ENCODE data around the gene RASA1. TPM values are rescaled to one million over a fixed set of nuclear protein-coding genes. Genes with fewer than 3 reads are reported as not detected.

The RASA1 gene
- total and polyA plus RNA-seq, 12 donors: 8.7 to 32.7 (median 24.4) TPM

DNA sequence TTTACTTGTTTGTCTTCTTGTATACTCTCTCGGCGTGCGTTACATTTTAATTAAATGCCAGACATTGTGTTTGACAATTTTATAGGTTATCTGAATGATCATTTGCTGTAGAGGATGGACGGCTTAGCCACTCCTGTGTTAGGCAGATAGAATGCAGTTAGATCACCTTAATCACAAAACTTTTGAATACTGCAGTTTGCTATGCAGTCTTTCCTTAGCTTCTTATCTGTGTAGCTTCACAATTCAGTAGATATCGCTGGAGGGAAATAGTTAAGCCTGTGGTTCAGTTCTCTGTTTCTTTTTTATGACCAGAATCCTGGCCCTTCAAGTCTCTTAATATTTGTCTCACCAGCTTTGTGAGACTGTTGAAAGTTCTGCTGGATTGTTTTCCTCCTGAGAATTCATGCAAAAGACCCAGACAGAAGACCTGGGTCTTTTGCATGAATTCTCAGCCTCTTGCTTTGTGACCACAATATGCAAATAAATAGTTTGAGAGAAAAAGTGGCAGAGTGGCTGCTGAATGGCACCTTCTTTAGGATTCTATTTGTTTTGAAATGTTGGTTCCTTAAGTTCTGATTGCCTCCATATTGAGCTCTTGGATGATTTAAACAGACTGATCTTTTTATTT lies 40.2 kb downstream of the RASA1 start:
- no peaks in the 10 kb centered on the region for H3K4me1 ChIP-seq (replicated peaks in 1 of 2)
- intact Hi-C loops (cut with DNase I): no loop called here
- H3K36me3 ChIP-seq (replicated peaks in 1 of 2): no peaks in the 10 kb centered on the region
- no peak overlapping the region for H3K27ac ChIP-seq
- no peaks in the 10 kb centered on the region for H3K9me3 ChIP-seq (replicated peaks in 1 of 3)
- no peaks in the 10 kb centered on the region for H3K27me3 ChIP-seq
- WGBS, 4 donors: 94 to 97% (median 94%) methylated on average over 5 of the region's 5 CpGs
- no peak for DNase-seq
- no peak for TF ChIP-seq POLR2A (IDR thresholded peaks at IDR 0.05)
- TF ChIP-seq, protein P1, sequence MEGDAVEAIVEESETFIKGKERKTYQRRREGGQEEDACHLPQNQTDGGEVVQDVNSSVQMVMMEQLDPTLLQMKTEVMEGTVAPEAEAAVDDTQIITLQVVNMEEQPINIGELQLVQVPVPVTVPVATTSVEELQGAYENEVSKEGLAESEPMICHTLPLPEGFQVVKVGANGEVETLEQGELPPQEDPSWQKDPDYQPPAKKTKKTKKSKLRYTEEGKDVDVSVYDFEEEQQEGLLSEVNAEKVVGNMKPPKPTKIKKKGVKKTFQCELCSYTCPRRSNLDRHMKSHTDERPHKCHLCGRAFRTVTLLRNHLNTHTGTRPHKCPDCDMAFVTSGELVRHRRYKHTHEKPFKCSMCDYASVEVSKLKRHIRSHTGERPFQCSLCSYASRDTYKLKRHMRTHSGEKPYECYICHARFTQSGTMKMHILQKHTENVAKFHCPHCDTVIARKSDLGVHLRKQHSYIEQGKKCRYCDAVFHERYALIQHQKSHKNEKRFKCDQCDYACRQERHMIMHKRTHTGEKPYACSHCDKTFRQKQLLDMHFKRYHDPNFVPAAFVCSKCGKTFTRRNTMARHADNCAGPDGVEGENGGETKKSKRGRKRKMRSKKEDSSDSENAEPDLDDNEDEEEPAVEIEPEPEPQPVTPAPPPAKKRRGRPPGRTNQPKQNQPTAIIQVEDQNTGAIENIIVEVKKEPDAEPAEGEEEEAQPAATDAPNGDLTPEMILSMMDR (IDR thresholded peaks at IDR 0.05): no peak
- H3K4me3 ChIP-seq: no peak overlapping the region

DNA sequence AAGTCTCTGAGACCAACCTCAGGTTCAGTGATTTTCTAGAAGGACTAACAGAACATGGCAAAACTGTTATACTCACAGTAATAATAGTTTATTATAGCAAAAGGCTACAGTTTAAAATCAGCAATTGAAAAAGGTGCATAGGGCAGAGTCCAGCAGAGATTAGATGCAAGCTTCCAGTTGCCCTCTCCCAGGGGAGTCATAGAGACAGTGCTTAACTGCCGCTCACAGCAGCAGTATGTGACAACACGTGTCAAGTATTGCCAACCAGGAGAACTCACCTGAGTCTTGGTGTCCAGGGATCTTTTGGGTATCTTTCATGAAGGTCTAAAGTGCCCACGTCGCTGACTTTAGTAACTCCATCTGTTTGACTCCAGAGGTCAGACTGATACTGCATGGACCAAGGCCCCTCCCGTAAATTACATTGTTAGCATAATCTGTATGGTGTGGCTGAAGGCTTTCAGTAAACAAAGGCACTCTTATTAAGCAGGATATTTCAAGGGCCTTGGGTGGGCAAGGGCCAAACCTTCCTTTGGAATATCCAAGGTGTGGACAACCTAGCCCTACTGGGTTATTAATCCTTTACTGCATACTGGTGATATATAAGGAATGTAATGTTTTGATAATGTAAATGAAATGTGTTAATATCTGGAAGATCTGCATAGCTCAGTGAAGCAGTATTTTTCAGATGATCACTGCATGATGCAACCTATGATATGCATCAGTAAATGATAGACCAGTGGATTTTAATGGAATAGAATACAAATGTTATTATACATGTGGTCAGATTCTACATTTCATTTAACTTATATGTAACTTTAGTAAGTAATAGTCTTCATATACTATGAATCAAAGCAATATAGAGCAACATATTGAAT lies 44.0 kb downstream of the RASA1 start:
- Histone ChIP-seq H3K4me3 (no peak overlapping the region), H3K9me3 (replicated peaks in 1 of 3) (no peaks in the 10 kb centered on the region), H3K36me3 (replicated peaks in 1 of 2) (no peaks in the 10 kb centered on the region), H3K27ac (no peak overlapping the region), H3K27me3 (no peaks in the 10 kb centered on the region), H3K4me1 (replicated peaks in 1 of 2) (peaks cover 3 to 5% of the 10 kb centered on the region in 2 donors)
- intact Hi-C loops (cut with DNase I): no loop called here
- 72 to 90% (median 86%) methylated on average over 5 of the region's 5 CpGs for WGBS, 4 donors
- no peak for DNase-seq
- TF ChIP-seq, protein P1 (IDR thresholded peaks at IDR 0.05): no peak
- no peak for TF ChIP-seq POLR2A (IDR thresholded peaks at IDR 0.05)

DNA sequence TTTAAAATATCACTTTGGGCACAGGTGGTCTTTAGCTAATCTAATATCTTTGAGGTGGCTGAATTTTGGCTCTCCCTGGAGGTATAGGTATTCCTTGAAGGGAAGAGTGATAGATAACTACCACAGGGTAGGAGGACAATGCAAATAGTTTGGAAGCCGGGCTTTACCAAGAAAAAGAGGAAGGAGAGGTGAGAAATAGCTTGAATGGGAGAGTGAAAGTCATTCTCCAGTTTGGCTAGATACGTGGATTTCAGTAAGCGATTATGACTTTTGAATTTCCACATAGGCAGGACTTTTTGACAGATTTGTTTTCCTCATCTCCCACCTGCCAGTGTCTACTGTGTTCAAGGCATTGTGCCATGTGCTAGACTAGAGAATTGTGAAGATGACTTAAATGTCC lies 45.5 kb downstream of the RASA1 start:
- H3K36me3 ChIP-seq (replicated peaks in 1 of 2): no peaks in the 10 kb centered on the region
- intact Hi-C loops (cut with DNase I): no loop called here
- 53 to 67% (median 60%) methylated on average over 3 of the region's 3 CpGs for WGBS, 4 donors
- no peaks in the 10 kb centered on the region for H3K27me3 ChIP-seq
- DNase-seq: no peak
- H3K4me1 ChIP-seq (replicated peaks in 1 of 2): peaks cover 3 to 5% of the 10 kb centered on the region in 2 donors
- TF ChIP-seq POLR2A (IDR thresholded peaks at IDR 0.05): no peak
- TF ChIP-seq, protein P1 (IDR thresholded peaks at IDR 0.05): no peak
- H3K4me3 ChIP-seq: no peak overlapping the region
- H3K27ac ChIP-seq: no peak overlapping the region
- no peaks in the 10 kb centered on the region for H3K9me3 ChIP-seq (replicated peaks in 1 of 3)

DNA sequence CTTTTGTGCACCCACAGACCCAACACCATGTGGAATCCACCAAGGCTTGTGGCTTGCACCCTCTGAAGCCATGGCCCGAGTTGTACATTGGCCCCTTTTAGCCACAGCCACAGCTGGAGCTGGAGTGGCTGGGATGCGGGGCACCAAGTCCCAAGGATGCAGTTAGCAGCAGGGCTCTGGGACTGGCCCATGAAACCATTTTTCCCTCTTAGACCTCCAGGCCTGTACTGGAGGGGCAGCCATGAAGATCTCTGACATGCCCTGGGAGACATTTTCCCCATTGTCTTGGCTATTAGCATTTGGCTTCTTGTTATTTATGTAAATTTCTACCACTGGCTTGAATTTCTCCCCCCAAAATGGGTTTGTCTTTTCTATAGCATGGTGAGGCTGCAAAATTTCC lies 51.8 kb downstream of the RASA1 start:
- H3K36me3 ChIP-seq (replicated peaks in 1 of 2): no peaks in the 10 kb centered on the region
- no peaks in the 10 kb centered on the region for H3K9me3 ChIP-seq (replicated peaks in 1 of 3)
- no peak overlapping the region for H3K27ac ChIP-seq
- DNase-seq: no peak
- H3K27me3 ChIP-seq: no peaks in the 10 kb centered on the region
- H3K4me3 ChIP-seq: no peak overlapping the region
- TF ChIP-seq, protein P1 (IDR thresholded peaks at IDR 0.05): no peak
- TF ChIP-seq POLR2A (IDR thresholded peaks at IDR 0.05): no peak
- 95 to 100% (median 99%) methylated on average over 2 of the region's 2 CpGs for WGBS, 4 donors
- H3K4me1 ChIP-seq (replicated peaks in 1 of 2): no peaks in the 10 kb centered on the region
- intact Hi-C loops (cut with DNase I): no loop called here
